Lung (tissue), 12 donors: ENCODE results near the gene PXDN. TPM values are rescaled to one million over a fixed set of nuclear protein-coding genes. Genes with fewer than 3 reads are reported as not detected.
A peak's percentile ranks its signal among the peaks of the same experiment; 100 is the strongest.

Experiments used
- ATAC-seq: fragments of 200-7000 bp; cut with Tn5 transposase; one replicate; pipeline ENCODE4 v1.9.1; 2020; ENCODE audit warnings: moderate number of reproducible peaks; ENCODE audit not compliant: insufficient read depth, low FRiP score
- DNase-seq, 3 donors: peaks; one replicate each; pipeline ENCODE4 v3.0.0-alpha.2; 2013 to 2017
- H3K27ac ChIP-seq, 2 donors: one replicate each; pipeline ENCODE4 v1.5.1; 2013; ENCODE audit warnings: mild to moderate bottlenecking in 2 of 2, moderate library complexity in 2 of 2, control low read depth in 1 of 2, inconsistent platforms in 1 of 2, low read depth in 1 of 2, low read length in 1 of 2
- H3K27me3 ChIP-seq, 3 donors: one replicate each; pipeline ENCODE4 v1.5.1; 2013; ENCODE audit warnings: low read length in 2 of 3; ENCODE audit not compliant: control insufficient read depth in 3 of 3, insufficient read depth in 3 of 3
- H3K36me3 ChIP-seq, 4 donors: one replicate each; pipeline ENCODE4 v1.5.1; 2013; ENCODE audit warnings: low read length in 4 of 4, mild to moderate bottlenecking in 1 of 4, moderate library complexity in 1 of 4; ENCODE audit not compliant: control insufficient read depth in 4 of 4, insufficient read depth in 4 of 4
- H3K4me1 ChIP-seq, 5 donors: one replicate each; pipeline ENCODE4 v1.5.1; 2013; ENCODE audit warnings: low read length in 5 of 5, mild to moderate bottlenecking in 2 of 5, moderate library complexity in 1 of 5; ENCODE audit not compliant: control insufficient read depth in 5 of 5, insufficient read depth in 5 of 5
- H3K4me3 ChIP-seq: one replicate; pipeline ENCODE4 v1.5.1; 2013; ENCODE audit warnings: mild to moderate bottlenecking, control low read depth, moderate library complexity
- H3K9ac ChIP-seq, 2 donors: one replicate each; pipeline ENCODE4 v1.5.1; 2013; ENCODE audit warnings: low read length in 2 of 2, control low read depth in 1 of 2; ENCODE audit not compliant: insufficient read depth in 1 of 2
- H3K9me3 ChIP-seq, 4 donors: one replicate each; pipeline ENCODE4 v1.5.1; 2013; ENCODE audit warnings: low read length in 3 of 4, mild to moderate bottlenecking in 1 of 4, moderate library complexity in 1 of 4; ENCODE audit not compliant: control insufficient read depth in 4 of 4, insufficient read depth in 3 of 4
- CTCF ChIP-seq: IDR thresholded peaks from 2 replicates; pipeline ENCODE4 v1.5.1; 2012; ENCODE audit warnings: mild to moderate bottlenecking; ENCODE audit errors: control extremely low read depth, extremely low read depth
- WGBS, 2 donors: extraction: QIAGEN DNeasy Blood & Tissue Kit; methylation state at CpG; one replicate each; pipeline ENCODE4 v1.1.7; 2013; 5-methylcytosine and 5-hydroxymethylcytosine counted together
- polyA plus RNA-seq, 2 donors: library from polyadenylated mRNA; stranded (reverse); fragments of 200-250 nt; gene quantifications; one replicate each; pipeline ENCODE4 v1.2.1, GENCODE V29; 2013
- total RNA-seq, 2 donors: library from RNA; depleted of rRNA in 1 of 2; stranded (reverse); fragments of >200 nt in 1 of 2; gene quantifications; one replicate each; pipeline ENCODE4 v1.2.1, GENCODE V29; 2014 to 2021
- donor health status: control.
- donor health status: control.
- donor health status: Bipolar disorder and iron deficiency.
- donor health status: healthy.
- donor health status: DM: yes; HTN: yes; CAD: no.

The PXDN gene
- total and polyA plus RNA-seq, 4 donors = 10.6 to 198 (median 45.1) TPM

- Histone ChIP-seq H3K9ac (no peak overlapping the region), H3K4me1 (peaks cover 0 to 45% (median 8%) of the 10 kb centered on the region in 5 donors)
- DNase-seq = no peak
Measured at GRCh38 chr2:1595274-1595673, 149.0 kb downstream of the PXDN start.

GRCh38 chr2:1594373-1595171, 149.7 kb downstream of the PXDN start:
- Histone ChIP-seq H3K4me3 (no peak overlapping the region), H3K9me3 (peaks cover 0 to 8% (median under 1%) of the 10 kb centered on the region in 4 donors), H3K27me3 (no peaks in the 10 kb centered on the region), H3K36me3 (no peaks in the 10 kb centered on the region), H3K4me1 (peaks cover 0 to 44% (median 8%) of the 10 kb centered on the region in 5 donors), H3K27ac (no peak overlapping the region), H3K9ac (no peak overlapping the region)
- 87 to 89% methylated on average over 26 to 29 of the region's 29 CpGs for WGBS, 2 donors
- ATAC-seq (no peak), DNase-seq (peak in 2 of 3 donors; percentile 10 to 12)
- TF ChIP-seq CTCF = no peak

More at GRCh38 chr2:1595274-1595673, 149.0 kb downstream of the PXDN start:
- Histone ChIP-seq H3K36me3 (no peaks in the 10 kb centered on the region), H3K9me3 (peaks cover 0 to 8% (median under 1%) of the 10 kb centered on the region in 4 donors), H3K27ac (no peak overlapping the region), H3K4me3 (no peak overlapping the region), H3K27me3 (no peaks in the 10 kb centered on the region)
- no peak for ATAC-seq
- 94 to 95% methylated on average over 14 of the region's 14 CpGs for WGBS, 2 donors
- TF ChIP-seq CTCF = no peak

DNA sequence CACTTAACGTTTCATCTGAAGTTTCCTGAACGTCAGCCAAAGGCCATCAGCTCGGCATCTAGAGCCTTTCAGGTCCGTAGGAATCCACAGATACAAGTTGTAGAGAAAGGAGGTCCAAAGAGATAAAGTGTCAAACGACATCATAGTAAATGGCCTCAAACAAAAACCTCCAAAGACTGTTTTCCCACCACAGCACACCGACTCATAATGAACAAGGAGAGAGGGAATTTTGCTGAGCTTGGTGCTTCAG, 150.3 kb downstream of the PXDN start:
- Histone ChIP-seq H3K4me1 (peaks cover 0 to 47% (median 11%) of the 10 kb centered on the region in 5 donors), H3K27ac (no peak overlapping the region)
- DNase-seq = no peak

More for the DNA sequence above, 150.3 kb downstream of the PXDN start:
- no peak for ATAC-seq
- H3K4me3 ChIP-seq = no peak overlapping the region
- H3K9ac ChIP-seq = no peak overlapping the region
- H3K9me3 ChIP-seq = peaks cover 0 to 8% (median under 1%) of the 10 kb centered on the region in 4 donors
- H3K36me3 ChIP-seq = no peaks in the 10 kb centered on the region
- WGBS, 2 donors = 54 to 71% methylated on average over 6 of the region's 6 CpGs
- TF ChIP-seq CTCF = no peak
- H3K27me3 ChIP-seq = no peaks in the 10 kb centered on the region
